Activated naive CD8-positive, alpha-beta T cell treated with anti-CD3 and anti-CD28 coated beads, Interleukin-2, amount 10 ng/mL, durations not matched to agents 7 days and 5 days (primary cell): ENCODE measurements around the gene KRTAP12-1. TPM values are rescaled to one million over a fixed set of nuclear protein-coding genes. Genes with fewer than 3 reads are reported as not detected.

Experiments
- total RNA-seq, 2 experiments: library from RNA; stranded (reverse); gene quantifications; one replicate each; pipeline ENCODE4 v1.2.3, GENCODE V29; 2021

The KRTAP12-1 gene
- total RNA-seq, 2 experiments from 2014 or later = not detected

Other genes with a start within 250 kb of the KRTAP12-1 start
- 1 to 10 TPM; 3.0 to 3.5 TPM for gene LRRC3, start 226.7 kb downstream of the KRTAP12-1 start, total RNA-seq
- not detected for gene KRTAP10-1, start 142.0 kb downstream of the KRTAP12-1 start, total RNA-seq
- not detected for gene KRTAP10-2, start 130.7 kb downstream of the KRTAP12-1 start, total RNA-seq
- gene KRTAP10-3, start 123.4 kb downstream of the KRTAP12-1 start, total RNA-seq = not detected
- not detected for gene KRTAP10-4, start 108.4 kb downstream of the KRTAP12-1 start, total RNA-seq
- not detected for gene KRTAP10-5, start 101.6 kb downstream of the KRTAP12-1 start, total RNA-seq
- gene KRTAP10-6, start 89.7 kb downstream of the KRTAP12-1 start, total RNA-seq = not detected
- not detected for gene KRTAP10-7, start 81.6 kb downstream of the KRTAP12-1 start, total RNA-seq
- not detected for gene KRTAP10-8, start 70.1 kb downstream of the KRTAP12-1 start, total RNA-seq
- gene KRTAP10-9, start 55.1 kb downstream of the KRTAP12-1 start, total RNA-seq = not detected
- not detected for gene KRTAP10-10, start 44.8 kb downstream of the KRTAP12-1 start, total RNA-seq
- gene KRTAP10-11, start 35.7 kb downstream of the KRTAP12-1 start, total RNA-seq = not detected
- gene KRTAP12-4, start 27.5 kb downstream of the KRTAP12-1 start, total RNA-seq = not detected
- not detected for gene KRTAP12-3, start 24.2 kb downstream of the KRTAP12-1 start, total RNA-seq
- not detected for gene KRTAP12-2, start 15.2 kb downstream of the KRTAP12-1 start, total RNA-seq
- gene KRTAP10-12, start 15.0 kb upstream of the KRTAP12-1 start, total RNA-seq = not detected
- not detected for gene TSPEAR, start 29.4 kb upstream of the KRTAP12-1 start, total RNA-seq
- gene UBE2G2, start 119.7 kb upstream of the KRTAP12-1 start, total RNA-seq = 100 to 1,000 TPM; 111 TPM
- gene SUMO3, start 135.9 kb upstream of the KRTAP12-1 start, total RNA-seq = 10 to 100 TPM; 81.5 to 82.6 TPM
- 10 to 100 TPM; 66.1 to 73.2 TPM for gene PTTG1IP, start 191.5 kb upstream of the KRTAP12-1 start, total RNA-seq
- gene ITGB2, start 238.7 kb upstream of the KRTAP12-1 start, total RNA-seq = 100 to 1,000 TPM; 416 to 452 TPM